CD4-positive, alpha-beta memory T cell (primary cell): ENCODE results near the gene EIF3F. TPM values are rescaled to one million over a fixed set of nuclear protein-coding genes. Genes with fewer than 3 reads are reported as not detected.

Experiments
- CTCF ChIA-PET: fragments of 350-600 bp; sonication (Branson Sonifier 250); formaldehyde crosslinking; loops from one replicate; lab custom pipeline; 2021; ENCODE audit warnings: inconsistent platforms; ENCODE audit not compliant: partially characterized antibody; lab: Charles Lee
- POLR2A ChIA-PET: fragments of 350-600 bp; sonication (Branson Sonifier 250); formaldehyde crosslinking; loops from one replicate; lab custom pipeline; 2021; ENCODE audit not compliant: partially characterized antibody; lab: Charles Lee
- DNase-seq, 5 donors: peaks; one replicate each; pipeline versions ENCODE4 v3.0.0 to v3.0.0-alpha.2; 2020 to 2022; ENCODE audit warnings: mixed read lengths in 1 of 5
- H3K27ac ChIP-seq: one replicate; pipeline ENCODE4 v1.7.0; 2013; ENCODE audit warnings: low read depth, low read length
- H3K27me3 ChIP-seq: 2 replicates; pipeline ENCODE4 v1.7.0; 2013; ENCODE audit warnings: mild to moderate bottlenecking, low read length, moderate library complexity; ENCODE audit not compliant: insufficient read depth
- H3K36me3 ChIP-seq: 2 replicates; pipeline ENCODE4 v1.7.0; 2013; ENCODE audit warnings: mild to moderate bottlenecking, low read length, moderate library complexity; ENCODE audit not compliant: insufficient read depth
- H3K4me1 ChIP-seq: 2 replicates; pipeline ENCODE4 v1.7.0; 2013; ENCODE audit warnings: mild to moderate bottlenecking, low read length, moderate library complexity; ENCODE audit not compliant: insufficient read depth
- H3K4me3 ChIP-seq, 2 donors: one replicate each; pipeline ENCODE4 v1.7.0; 2013; ENCODE audit warnings: low read length in 2 of 2, mild to moderate bottlenecking in 1 of 2
- H3K9me3 ChIP-seq, 2 donors: one replicate each; pipeline ENCODE4 v1.7.0; 2013; ENCODE audit warnings: low read length in 2 of 2, control low read depth in 1 of 2; ENCODE audit not compliant: control insufficient read depth in 1 of 2
- H3K27ac Mint-ChIP-seq, 7 donors: one replicate each; pipeline ENCODE4 v1.8.0; 2020 to 2021; ENCODE audit warnings: mixed read lengths in 7 of 7, mild to moderate bottlenecking in 6 of 7, inconsistent platforms in 3 of 7, moderate library complexity in 3 of 7
- H3K27me3 Mint-ChIP-seq, 2 donors: one replicate each; pipeline ENCODE4 v1.8.0; 2020 to 2021; ENCODE audit warnings: mixed read lengths in 2 of 2
- H3K36me3 Mint-ChIP-seq, 2 donors: one replicate each; pipeline ENCODE4 v1.8.0; 2020 to 2021; ENCODE audit warnings: mixed read lengths in 2 of 2, inconsistent platforms in 1 of 2, mild to moderate bottlenecking in 1 of 2
- H3K4me1 Mint-ChIP-seq, 4 donors: one replicate each; pipeline ENCODE4 v1.8.0; 2020 to 2021; ENCODE audit warnings: mixed read lengths in 4 of 4, mild to moderate bottlenecking in 1 of 4
- H3K4me3 Mint-ChIP-seq, 8 donors: one replicate each; pipeline ENCODE4 v1.8.0; 2020 to 2021; ENCODE audit warnings: mixed read lengths in 8 of 8, mild to moderate bottlenecking in 7 of 8, moderate library complexity in 6 of 8, inconsistent platforms in 3 of 8
- H3K9me3 Mint-ChIP-seq, 8 donors: one replicate each; pipeline ENCODE4 v1.8.0; 2020 to 2021; ENCODE audit warnings: mixed read lengths in 8 of 8, mild to moderate bottlenecking in 5 of 8, inconsistent platforms in 3 of 8, moderate library complexity in 1 of 8
- intact Hi-C: fragments of 100-400 bp; cut with micrococcal nuclease; formaldehyde crosslinking; loops from one replicate; pipeline ENCODE4 v1.15.1; 2023
- polyA plus RNA-seq, 2 donors: library from polyadenylated mRNA; unstranded; fragments of 300-500 nt; fragmentation: Illumina TruSeq; gene quantifications; one replicate each; pipeline ENCODE4 v1.2.3, GENCODE V29; 2021
- total RNA-seq, 2 experiments: library from RNA; stranded (reverse); gene quantifications; one replicate each; pipeline ENCODE4 v1.2.3, GENCODE V29; 2021

The EIF3F gene
- total and polyA plus RNA-seq, 4 experiments from 2014 or later: 317 to 441 (median 360) TPM

- Mint-ChIP-seq H3K27ac (no peak overlapping the region), H3K9me3 (no peaks in the 10 kb centered on the region), H3K36me3 (no peaks in the 10 kb centered on the region), H3K4me1 (peaks cover 0 to 4% (median under 1%) of the 10 kb centered on the region in 4 donors), H3K27me3 (peaks cover 0 to 7% of the 10 kb centered on the region in 2 donors), H3K4me3 (no peak overlapping the region)
- no peaks in the 10 kb centered on the region for H3K27me3 ChIP-seq
- intact Hi-C loops: no loop called here
- H3K9me3 ChIP-seq: no peaks in the 10 kb centered on the region
- no peak overlapping the region for H3K4me3 ChIP-seq
- ChIA-PET POLR2A (no interaction called here), CTCF (no interaction called here)
- DNase-seq: no peak
- no peak overlapping the region for H3K27ac ChIP-seq
- H3K36me3 ChIP-seq: no peaks in the 10 kb centered on the region
- H3K4me1 ChIP-seq: no peaks in the 10 kb centered on the region
Observed at GRCh38 chr11:8025816-8026215, 38.7 kb downstream of the EIF3F start.

GRCh38 chr11:8026982-8027381, 39.8 kb downstream of the EIF3F start:
- H3K4me1 ChIP-seq: no peaks in the 10 kb centered on the region
- CTCF ChIA-PET: no interaction called here
- intact Hi-C loops: no loop called here

GRCh38 chr11:8028766-8029165, 41.6 kb downstream of the EIF3F start:
- intact Hi-C loops: no loop called here
- H3K36me3 ChIP-seq: no peaks in the 10 kb centered on the region
- Mint-ChIP-seq H3K27me3 (peaks cover 6 to 22% of the 10 kb centered on the region in 2 donors), H3K4me1 (peaks cover 7 to 12% (median 9%) of the 10 kb centered on the region in 4 donors), H3K4me3 (no peak overlapping the region), H3K27ac (no peak overlapping the region), H3K36me3 (no peaks in the 10 kb centered on the region), H3K9me3 (no peaks in the 10 kb centered on the region)
- no peaks in the 10 kb centered on the region for H3K9me3 ChIP-seq
- H3K27ac ChIP-seq: no peak overlapping the region
- H3K4me1 ChIP-seq: peaks cover 9% of the 10 kb centered on the region
- ChIA-PET CTCF (interaction anchor here (1.7 to 8.0 kb wide), 2 partner anchors 22 to 70 kb away, joined by 6 to 127 read pairs; no protein-coding TSS in a partner anchor), POLR2A (no interaction called here)
- H3K4me3 ChIP-seq: no peak overlapping the region
- no peak for DNase-seq
- H3K27me3 ChIP-seq: no peaks in the 10 kb centered on the region

More at GRCh38 chr11:8026982-8027381, 39.8 kb downstream of the EIF3F start:
- H3K27ac Mint-ChIP-seq: no peak overlapping the region
- Histone ChIP-seq H3K9me3 (no peaks in the 10 kb centered on the region), H3K27ac (no peak overlapping the region), H3K36me3 (no peaks in the 10 kb centered on the region), H3K27me3 (no peaks in the 10 kb centered on the region), H3K4me3 (no peak overlapping the region)
- H3K4me1 Mint-ChIP-seq: peaks cover 0 to 6% (median under 1%) of the 10 kb centered on the region in 4 donors
- H3K9me3 Mint-ChIP-seq: no peaks in the 10 kb centered on the region
- no peaks in the 10 kb centered on the region for H3K36me3 Mint-ChIP-seq
- DNase-seq: no peak
- H3K27me3 Mint-ChIP-seq: peaks cover 2 to 10% of the 10 kb centered on the region in 2 donors
- POLR2A ChIA-PET: no interaction called here
- H3K4me3 Mint-ChIP-seq: no peak overlapping the region

- intact Hi-C loops: no loop called here
- POLR2A ChIA-PET: no interaction called here
- Histone ChIP-seq H3K4me3 (no peak overlapping the region), H3K4me1 (peaks cover 9% of the 10 kb centered on the region), H3K27ac (no peak overlapping the region), H3K36me3 (no peaks in the 10 kb centered on the region), H3K27me3 (no peaks in the 10 kb centered on the region), H3K9me3 (no peaks in the 10 kb centered on the region)
- no peaks in the 10 kb centered on the region for H3K36me3 Mint-ChIP-seq
- no peak overlapping the region for H3K4me3 Mint-ChIP-seq
- no peaks in the 10 kb centered on the region for H3K9me3 Mint-ChIP-seq
- H3K27me3 Mint-ChIP-seq: peaks cover 6 to 23% of the 10 kb centered on the region in 2 donors
- peaks cover 7 to 12% (median 9%) of the 10 kb centered on the region in 4 donors for H3K4me1 Mint-ChIP-seq
- CTCF ChIA-PET: interaction anchor here (1.5 to 8.0 kb wide), 2 partner anchors 9 to 68 kb away, joined by 4 to 127 read pairs; no protein-coding TSS in a partner anchor
- peak overlapping the region in 1 of 7 donors; percentile 79 for H3K27ac Mint-ChIP-seq
- DNase-seq: no peak
Observed at GRCh38 chr11:8030526-8031247, 43.5 kb downstream of the EIF3F start.

- Histone ChIP-seq H3K4me1 (peaks cover 9% of the 10 kb centered on the region), H3K9me3 (no peaks in the 10 kb centered on the region), H3K4me3 (no peak overlapping the region), H3K36me3 (no peaks in the 10 kb centered on the region), H3K27me3 (no peaks in the 10 kb centered on the region), H3K27ac (no peak overlapping the region)
- H3K27me3 Mint-ChIP-seq: peaks cover 6 to 23% of the 10 kb centered on the region in 2 donors
- peaks cover 6 to 12% (median 8%) of the 10 kb centered on the region in 4 donors for H3K4me1 Mint-ChIP-seq
- H3K9me3 Mint-ChIP-seq: no peaks in the 10 kb centered on the region
- intact Hi-C loops: no loop called here
- no peak overlapping the region for H3K27ac Mint-ChIP-seq
- POLR2A ChIA-PET: no interaction called here
- CTCF ChIA-PET: interaction anchor here (1.2 to 8.0 kb wide), 2 partner anchors 11 to 67 kb away, joined by 5 to 127 read pairs; no protein-coding TSS in a partner anchor
- no peaks in the 10 kb centered on the region for H3K36me3 Mint-ChIP-seq
- H3K4me3 Mint-ChIP-seq: no peak overlapping the region
- DNase-seq: no peak
Observed at GRCh38 chr11:8031248-8032115, 44.3 kb downstream of the EIF3F start.

- Mint-ChIP-seq H3K4me1 (peaks cover 6 to 12% (median 8%) of the 10 kb centered on the region in 4 donors), H3K9me3 (no peaks in the 10 kb centered on the region), H3K27me3 (peaks cover 6 to 23% of the 10 kb centered on the region in 2 donors), H3K36me3 (no peaks in the 10 kb centered on the region), H3K4me3 (no peak overlapping the region), H3K27ac (no peak overlapping the region)
- H3K27me3 ChIP-seq: no peaks in the 10 kb centered on the region
- H3K4me1 ChIP-seq: peaks cover 9% of the 10 kb centered on the region
- intact Hi-C loops: no loop called here
- H3K9me3 ChIP-seq: no peaks in the 10 kb centered on the region
- no peak for DNase-seq
- no peak overlapping the region for H3K4me3 ChIP-seq
- ChIA-PET CTCF (interaction anchor here (1.0 to 8.0 kb wide), 5 partner anchors 11 to 66 kb away, joined by 3 to 127 read pairs (median 10); no protein-coding TSS in a partner anchor), POLR2A (no interaction called here)
- H3K27ac ChIP-seq: no peak overlapping the region
- no peaks in the 10 kb centered on the region for H3K36me3 ChIP-seq
Observed at GRCh38 chr11:8032122-8032521, 45.0 kb downstream of the EIF3F start.
